ENCODE data around the gene PRUNE2. TPM values are rescaled to one million over a fixed set of nuclear protein-coding genes. Genes with fewer than 3 reads are reported as not detected.

PRUNE2 gene
- polyA plus RNA-seq, 1 of the 3 experiments (the other 2 are of a cell fraction) = 13.0 TPM

DNA sequence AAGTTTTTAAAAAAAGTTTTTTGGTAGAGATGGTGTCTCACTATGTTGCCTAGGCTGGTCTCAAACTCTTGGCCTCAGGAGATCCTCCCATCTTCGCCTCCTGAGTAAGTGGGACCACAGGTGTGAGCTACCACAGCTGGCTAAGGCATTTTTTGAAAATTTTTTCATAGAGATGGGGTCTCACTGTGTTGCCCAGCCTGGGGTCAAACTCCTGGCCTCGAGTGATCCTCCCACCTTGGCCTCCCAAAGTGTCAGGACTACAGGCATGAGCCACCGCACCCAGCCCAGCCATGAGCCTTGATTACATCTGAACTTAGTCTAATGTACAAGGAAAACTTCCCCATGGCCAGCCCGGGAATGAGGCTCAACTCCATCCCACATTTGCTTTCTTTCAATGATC lies 219.2 kb downstream of the PRUNE2 start:
- H3K9me2 ChIP-seq = no peaks in the 10 kb centered on the region
- peak overlapping the region in 1 of 2 experiments; percentile 95; a peak in 2 of 4 replicates for H3K27ac ChIP-seq (ENCODE audit: low read depth in 2 of 2, low read length in 1 of 2)
- H3K79me2 ChIP-seq (ENCODE audit: insufficient read depth) = no peaks in the 10 kb centered on the region
- peaks cover 36% of the 10 kb centered on the region for H3F3A ChIP-seq (replicated peaks; ENCODE audit: insufficient read depth)
- CTCF ChIA-PET = interaction anchor here (0.7 kb wide), 1 partner anchor 18 kb away, joined by 4 read pairs; no protein-coding TSS in a partner anchor
- no peak for TF ChIP-seq USF1 (IDR thresholded peaks at IDR 0.05; ENCODE audit: borderline replicate concordance, low read depth)
- TF ChIP-seq TAF1 (IDR thresholded peaks at IDR 0.05; ENCODE audit: borderline replicate concordance, low read depth, low read length) = no peak
- TF ChIP-seq MAX (IDR thresholded peaks at IDR 0.05; ENCODE audit: low read depth) = no peak
- no peak for TF ChIP-seq TEAD4 (IDR thresholded peaks at IDR 0.05; ENCODE audit: borderline replicate concordance, insufficient read depth)
- peak overlapping the region; percentile 65; the same call in 1 of the 2 replicates for H3K4me2 ChIP-seq
- H3K4me3 ChIP-seq (ENCODE audit: low read depth in 2 of 2, low read length in 1 of 2) = no peak overlapping the region
- no peaks in the 10 kb centered on the region for H4K20me1 ChIP-seq (ENCODE audit: insufficient read depth)
- no peaks in the 10 kb centered on the region for H3K27me3 ChIP-seq (ENCODE audit: insufficient read depth)
- no peaks in the 10 kb centered on the region for H3K9me3 ChIP-seq
- H3K4me1 ChIP-seq (ENCODE audit: control insufficient read depth in 1 of 2, insufficient read depth in 2 of 2, low read depth in 1 of 2, low read length in 1 of 2) = peaks cover 0 to 10% of the 10 kb centered on the region in 2 experiments; a peak in 2 of 4 replicates
- no peak for DNase-seq
- H3K36me3 ChIP-seq (replicated peaks in 1 of 2; ENCODE audit: control insufficient read depth in 1 of 2, insufficient read depth in 2 of 2, low read length in 1 of 2) = no peaks in the 10 kb centered on the region
- H3K9ac ChIP-seq = peak overlapping the region; percentile 73; the same call in 1 of the 2 replicates
- H2AFZ ChIP-seq (ENCODE audit: low read depth) = no peak overlapping the region
- WGBS (ENCODE audit: low lambda C conversion rate) = 25% methylated on average over 2 of the region's 4 CpGs
- POLR2A ChIA-PET = no interaction called here

DNA sequence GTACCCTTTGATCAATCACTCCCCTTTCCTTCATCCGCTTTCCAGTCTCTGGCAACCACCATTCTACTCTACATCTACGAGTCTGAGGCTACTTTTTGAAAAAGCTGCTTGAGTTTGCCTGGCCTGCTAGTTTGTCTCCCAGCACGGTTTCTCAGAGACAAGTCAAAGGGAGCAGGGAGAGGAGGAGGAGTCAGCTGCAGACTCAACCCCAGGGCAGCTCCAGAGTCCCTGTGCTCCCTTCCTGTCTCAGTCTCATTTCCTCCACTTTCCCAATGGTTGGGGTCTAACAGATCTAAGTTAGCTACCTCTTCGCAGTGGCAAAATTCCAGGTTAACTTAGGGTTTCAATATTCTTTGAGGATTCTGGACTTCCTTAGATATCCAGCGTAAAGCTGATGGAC lies 221.7 kb downstream of the PRUNE2 start:
- no peaks in the 10 kb centered on the region for H3K36me3 ChIP-seq (replicated peaks in 1 of 2; ENCODE audit: control insufficient read depth in 1 of 2, insufficient read depth in 2 of 2, low read length in 1 of 2)
- peak overlapping the region; percentile 37; the same call in 1 of the 2 replicates for H3K9ac ChIP-seq
- no peak overlapping the region for H3K4me3 ChIP-seq (ENCODE audit: low read depth in 2 of 2, low read length in 1 of 2)
- no peaks in the 10 kb centered on the region for H3K9me2 ChIP-seq
- no peak overlapping the region; the same call in 1 of the 2 replicates for H2AFZ ChIP-seq (ENCODE audit: low read depth)
- no peak overlapping the region for H3K4me2 ChIP-seq
- H3K27me3 ChIP-seq (ENCODE audit: insufficient read depth) = no peaks in the 10 kb centered on the region
- peaks cover 35% of the 10 kb centered on the region for H3F3A ChIP-seq (replicated peaks; ENCODE audit: insufficient read depth)
- no peak for DNase-seq
- H3K79me2 ChIP-seq (ENCODE audit: insufficient read depth) = no peaks in the 10 kb centered on the region
- H3K9me3 ChIP-seq = no peaks in the 10 kb centered on the region
- ChIA-PET POLR2A (no interaction called here), CTCF (interaction anchor here (2.5 kb wide), 1 partner anchor 20 kb away, joined by 13 read pairs; no protein-coding TSS in a partner anchor)
- H3K27ac ChIP-seq (ENCODE audit: low read depth in 2 of 2, low read length in 1 of 2) = no peak overlapping the region
- TF ChIP-seq USF1 (IDR thresholded peaks at IDR 0.05; ENCODE audit: borderline replicate concordance, low read depth) (no peak), REST (IDR thresholded peaks at IDR 0.05; ENCODE audit: low read depth, low read length) (no peak), FOXJ3 (CRISPR knock-in tag; IDR thresholded peaks at IDR 0.05) (no peak), TCF12 (IDR thresholded peaks at IDR 0.05) (no peak), NFIC (IDR thresholded peaks at IDR 0.05; ENCODE audit: borderline replicate concordance) (no peak), SMC3 (IDR thresholded peaks at IDR 0.05; ENCODE audit: low read depth, low read length) (no peak), GATA2 (CRISPR knock-in tag; IDR thresholded peaks at IDR 0.05) (no peak)
- H3K4me1 ChIP-seq (ENCODE audit: control insufficient read depth in 1 of 2, insufficient read depth in 2 of 2, low read depth in 1 of 2, low read length in 1 of 2) = peaks cover 0 to 10% of the 10 kb centered on the region in 2 experiments; a peak in 2 of 4 replicates
- H4K20me1 ChIP-seq (ENCODE audit: insufficient read depth) = no peaks in the 10 kb centered on the region
- 17% methylated on average over 5 of the region's 5 CpGs for WGBS (ENCODE audit: low lambda C conversion rate)
